CD14-positive monocyte (primary cell): ENCODE measurements around the gene CUBN. TPM values are rescaled to one million over a fixed set of nuclear protein-coding genes. Genes with fewer than 3 reads are reported as not detected.

Experiments used
- DNase-seq, 3 donors: peaks; one replicate each; pipeline ENCODE4 v3.0.0-alpha.2; 2011 to 2022
- H2AFZ ChIP-seq: 2 replicates; pipeline ENCODE4 v1.6.0; 2012; ENCODE audit warnings: mild to moderate bottlenecking, low read depth, low read length, inconsistent platforms; ENCODE audit not compliant: insufficient read depth, poor library complexity, severe bottlenecking
- H3K27ac ChIP-seq, 2 donors: 1 replicate in 1 of 2; 2 replicates in 1 of 2; pipeline ENCODE4 v1.5.1; 2012 to 2013; ENCODE audit warnings: low read length in 2 of 2, control low read depth in 1 of 2, inconsistent platforms in 1 of 2, low read depth in 1 of 2, mild to moderate bottlenecking in 1 of 2
- H3K27me3 ChIP-seq, 2 donors: one replicate each; pipeline versions ENCODE4 v1.6.0 to v1.6.1; 2011 to 2013; ENCODE audit warnings: low read length in 2 of 2; ENCODE audit not compliant: control insufficient read depth in 2 of 2, insufficient read depth in 2 of 2
- H3K36me3 ChIP-seq, 2 donors: replicated peaks in 1 of 2; 1 replicate in 1 of 2; 2 replicates in 1 of 2; pipeline versions ENCODE4 v1.5.1 to v1.6.1; 2012 to 2013; ENCODE audit warnings: low read length in 2 of 2, control low read depth in 1 of 2, inconsistent platforms in 1 of 2, mild to moderate bottlenecking in 1 of 2; ENCODE audit not compliant: insufficient read depth in 2 of 2, control insufficient read depth in 1 of 2
- H3K4me1 ChIP-seq, 2 donors: 1 replicate in 1 of 2; 2 replicates in 1 of 2; pipeline versions ENCODE4 v1.5.1 to v1.6.1; 2012 to 2013; ENCODE audit warnings: low read length in 2 of 2, control low read depth in 1 of 2, inconsistent platforms in 1 of 2, mild to moderate bottlenecking in 1 of 2, moderate library complexity in 1 of 2; ENCODE audit not compliant: insufficient read depth in 2 of 2, control insufficient read depth in 1 of 2
- H3K4me2 ChIP-seq: replicated peaks from 2 replicates; pipeline ENCODE3; 2012; ENCODE audit warnings: low read length, moderate library complexity, mild to moderate bottlenecking; ENCODE audit not compliant: poor library complexity, severe bottlenecking; ENCODE audit errors: extremely low read depth
- H3K4me3 ChIP-seq, 3 experiments: fragments of 200-600 bp in 1 of 3; sonication (generic) in 1 of 3; replicated peaks in 1 of 3; 1 replicate in 2 of 3; 2 replicates in 1 of 3; pipeline ENCODE4 v1.5.1; 2011 to 2013; ENCODE audit warnings: low read length in 3 of 3, mild to moderate bottlenecking in 3 of 3, control low read depth in 2 of 3, low read depth in 2 of 3, inconsistent platforms in 1 of 3, moderate library complexity in 1 of 3
- H3K79me2 ChIP-seq: 2 replicates; pipeline ENCODE4 v1.6.0; 2012; ENCODE audit warnings: mild to moderate bottlenecking, control low read depth, inconsistent platforms, low read length, moderate library complexity; ENCODE audit not compliant: insufficient read depth
- H3K9ac ChIP-seq: 2 replicates; pipeline ENCODE4 v1.6.0; 2017; ENCODE audit warnings: low read length, mild to moderate bottlenecking; ENCODE audit not compliant: insufficient read depth, poor library complexity, severe bottlenecking
- H3K9me3 ChIP-seq, 2 donors: replicated peaks in 1 of 2; 1 replicate in 1 of 2; 2 replicates in 1 of 2; pipeline versions ENCODE4 v1.5.1 to v1.6.1; 2012 to 2013; ENCODE audit warnings: low read length in 2 of 2, control low read depth in 1 of 2; ENCODE audit not compliant: control insufficient read depth in 1 of 2, insufficient read depth in 1 of 2
- H4K20me1 ChIP-seq: 2 replicates; pipeline ENCODE4 v1.6.0; 2012; ENCODE audit warnings: mild to moderate bottlenecking, low read length, control low read depth, moderate library complexity; ENCODE audit not compliant: insufficient read depth
- H3K27ac Mint-ChIP-seq, 7 donors: one replicate each; pipeline ENCODE4 v1.8.0; 2020; ENCODE audit warnings: mild to moderate bottlenecking in 7 of 7, mixed read lengths in 7 of 7, moderate library complexity in 6 of 7, inconsistent platforms in 2 of 7
- H3K27me3 Mint-ChIP-seq, 3 donors: one replicate each; pipeline ENCODE4 v1.8.0; 2021 to 2022; ENCODE audit warnings: low read depth in 3 of 3, mild to moderate bottlenecking in 3 of 3, mixed read lengths in 3 of 3, moderate library complexity in 3 of 3, inconsistent platforms in 1 of 3
- H3K36me3 Mint-ChIP-seq, 2 donors: one replicate each; pipeline ENCODE4 v1.8.0; 2020; ENCODE audit warnings: mixed read lengths in 2 of 2, inconsistent platforms in 1 of 2, mild to moderate bottlenecking in 1 of 2
- H3K4me1 Mint-ChIP-seq: one replicate; pipeline ENCODE4 v1.8.0; 2020; ENCODE audit warnings: mild to moderate bottlenecking, mixed read lengths
- H3K4me3 Mint-ChIP-seq, 2 donors: one replicate each; pipeline ENCODE4 v1.8.0; 2020; ENCODE audit warnings: mild to moderate bottlenecking in 2 of 2, mixed read lengths in 2 of 2, moderate library complexity in 1 of 2
- H3K9me3 Mint-ChIP-seq, 7 donors: one replicate each; pipeline ENCODE4 v1.8.0; 2020 to 2022; ENCODE audit warnings: mixed read lengths in 7 of 7, mild to moderate bottlenecking in 6 of 7, moderate library complexity in 6 of 7, inconsistent platforms in 2 of 7
- CTCF ChIP-seq: fragments of 200-600 bp; IDR thresholded peaks from one replicate; pipeline ENCODE4 v1.8.0; 2022; ENCODE audit warnings: antibody characterized with exemption, mild to moderate bottlenecking
- WGBS: methylation state at CpG from one replicate; pipeline ENCODE4 v1.1.5; 2013; ENCODE audit warnings: missing lambda C conversion rate; ENCODE audit not compliant: insufficient coverage; 5-methylcytosine and 5-hydroxymethylcytosine counted together
- intact Hi-C, 2 donors: fragments of 100-400 bp; cut with micrococcal nuclease; formaldehyde crosslinking; loops; one replicate each; pipeline versions ENCODE4 v1.15.0 to v1.15.1; 2023
- polyA plus RNA-seq, 3 donors: library from polyadenylated mRNA; depleted of rRNA in 1 of 3; unstranded in 2 of 3; stranded (reverse) in 1 of 3; fragments of 300-500 nt in 2 of 3; fragments of >200 nt in 1 of 3; fragmentation: Illumina TruSeq in 2 of 3; gene quantifications; 1 replicate in 2 of 3; 2 replicates in 1 of 3; pipeline ENCODE4 v1.2.3, GENCODE V29; 2012 to 2021

CUBN gene
- polyA plus RNA-seq, 3 donors, result 0.95 TPM; not detected in 2

DNA sequence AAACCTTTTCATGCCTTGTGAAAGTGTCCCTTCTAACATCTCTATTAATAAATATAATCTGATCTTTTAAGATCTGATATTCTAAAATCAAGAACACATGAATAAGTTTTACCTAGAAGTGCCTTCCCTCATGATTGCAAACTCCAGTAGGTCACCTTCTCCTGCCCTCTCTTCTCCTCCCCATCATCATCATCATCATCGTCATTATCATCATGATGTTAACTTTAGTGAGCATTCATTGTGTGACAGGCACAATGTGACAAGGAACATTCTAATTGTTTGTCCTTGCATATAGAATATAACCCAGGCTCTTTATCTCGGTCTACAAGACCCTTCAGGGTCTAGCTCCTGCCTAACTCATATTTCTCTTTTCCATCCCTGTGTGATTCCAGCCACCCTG is 51.7 kb downstream of the CUBN start:
- WGBS, result no CpG with 5 or more reads among the region's 2 CpGs
- no peaks in the 10 kb centered on the region for H3K9me3 Mint-ChIP-seq
- intact Hi-C loops, result loop anchor here in 1 of 2 donors (5.0 kb wide), 1 partner anchor 149 kb away; the partner anchor contains the start of gene VIM
- Histone ChIP-seq H3K4me1 (peaks cover 24 to 49% of the 10 kb centered on the region in 2 donors), H2AFZ (no peak overlapping the region), H3K36me3 (no peaks in the 10 kb centered on the region), H3K27me3 (no peaks in the 10 kb centered on the region), H3K4me3 (no peak overlapping the region), H4K20me1 (no peaks in the 10 kb centered on the region), H3K4me2 (no peak overlapping the region), H3K9ac (no peak overlapping the region), H3K27ac (no peak overlapping the region), H3K9me3 (no peaks in the 10 kb centered on the region), H3K79me2 (no peaks in the 10 kb centered on the region)
- peak overlapping the region in 1 of 7 donors; percentile 46 for H3K27ac Mint-ChIP-seq
- no peak for TF ChIP-seq CTCF
- H3K4me1 Mint-ChIP-seq, result peaks cover 56% of the 10 kb centered on the region
- no peak for DNase-seq
- peaks cover 0 to 6% (median 2%) of the 10 kb centered on the region in 3 donors for H3K27me3 Mint-ChIP-seq
- peaks cover 0 to 6% of the 10 kb centered on the region in 2 donors for H3K36me3 Mint-ChIP-seq
- H3K4me3 Mint-ChIP-seq, result no peak overlapping the region

GRCh38 chr10:17077346-17077781 is 52.2 kb downstream of the CUBN start:
- Mint-ChIP-seq H3K4me1 (peaks cover 56% of the 10 kb centered on the region), H3K36me3 (peaks cover 0 to 6% of the 10 kb centered on the region in 2 donors), H3K27ac (peak overlapping the region in 2 of 7 donors; percentile 75 to 79), H3K27me3 (peaks cover 0 to 6% (median 2%) of the 10 kb centered on the region in 3 donors), H3K9me3 (no peaks in the 10 kb centered on the region), H3K4me3 (no peak overlapping the region)
- Histone ChIP-seq H3K9me3 (no peaks in the 10 kb centered on the region), H3K36me3 (no peaks in the 10 kb centered on the region), H3K27ac (no peak overlapping the region), H3K4me3 (no peak overlapping the region), H3K4me2 (no peak overlapping the region), H4K20me1 (no peaks in the 10 kb centered on the region), H3K9ac (no peak overlapping the region), H3K79me2 (no peaks in the 10 kb centered on the region), H2AFZ (no peak overlapping the region), H3K27me3 (no peaks in the 10 kb centered on the region), H3K4me1 (peaks cover 24 to 48% of the 10 kb centered on the region in 2 donors)
- no CpG with 5 or more reads among the region's 5 CpGs for WGBS
- intact Hi-C loops, result loop anchor here in 1 of 2 donors (5.0 kb wide), 1 partner anchor 150 kb away; the partner anchor contains the start of gene VIM
- TF ChIP-seq CTCF, result no peak
- DNase-seq, result peak in 1 of 3 donors; percentile 32
